Keratinocyte (primary cell): ENCODE data around the gene NT5DC3.

Experiments used
- EZH2 ChIP-seq: IDR thresholded peaks from one replicate; pipeline ENCODE4 v1.6.1; 2012; ENCODE audit warnings: inconsistent platforms, mild to moderate bottlenecking, low read length, moderate library complexity
- TF ChIP-seq, protein P1 (sequence below), 3 experiments: IDR thresholded peaks in 1 of 3; conservative IDR thresholded peaks in 1 of 3; optimal IDR thresholded peaks in 1 of 3; 2 replicates in 2 of 3; 3 replicates in 1 of 3; pipeline versions ENCODE3 to v1.5.1; 2011; ENCODE audit warnings: low read length in 3 of 3, mild to moderate bottlenecking in 3 of 3, moderate library complexity in 2 of 3, control low read depth in 1 of 3, inconsistent platforms in 1 of 3; ENCODE audit not compliant: insufficient read depth in 2 of 3; ENCODE audit errors: extremely low read depth in 1 of 3

DNA sequence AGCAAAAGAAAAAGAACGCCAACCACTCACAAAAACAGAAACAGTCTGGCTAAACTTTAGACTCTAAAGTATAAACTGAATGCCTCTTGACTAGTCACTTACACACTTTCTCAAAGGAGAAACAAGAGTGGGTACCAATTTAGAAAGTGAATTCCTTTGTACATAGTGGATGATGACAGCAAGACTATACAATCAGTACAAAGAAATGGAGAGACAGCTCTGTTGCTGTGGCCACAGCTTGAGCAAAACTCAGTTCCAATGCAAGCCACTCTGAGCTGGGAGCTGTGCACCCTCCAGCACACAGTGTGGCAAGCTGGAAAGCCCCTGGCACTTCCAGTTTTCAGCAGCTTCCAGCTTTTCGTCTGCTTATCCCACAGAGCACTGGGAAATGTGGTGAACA, 21.7 kb downstream of the NT5DC3 start:
- TF ChIP-seq, protein P1, sequence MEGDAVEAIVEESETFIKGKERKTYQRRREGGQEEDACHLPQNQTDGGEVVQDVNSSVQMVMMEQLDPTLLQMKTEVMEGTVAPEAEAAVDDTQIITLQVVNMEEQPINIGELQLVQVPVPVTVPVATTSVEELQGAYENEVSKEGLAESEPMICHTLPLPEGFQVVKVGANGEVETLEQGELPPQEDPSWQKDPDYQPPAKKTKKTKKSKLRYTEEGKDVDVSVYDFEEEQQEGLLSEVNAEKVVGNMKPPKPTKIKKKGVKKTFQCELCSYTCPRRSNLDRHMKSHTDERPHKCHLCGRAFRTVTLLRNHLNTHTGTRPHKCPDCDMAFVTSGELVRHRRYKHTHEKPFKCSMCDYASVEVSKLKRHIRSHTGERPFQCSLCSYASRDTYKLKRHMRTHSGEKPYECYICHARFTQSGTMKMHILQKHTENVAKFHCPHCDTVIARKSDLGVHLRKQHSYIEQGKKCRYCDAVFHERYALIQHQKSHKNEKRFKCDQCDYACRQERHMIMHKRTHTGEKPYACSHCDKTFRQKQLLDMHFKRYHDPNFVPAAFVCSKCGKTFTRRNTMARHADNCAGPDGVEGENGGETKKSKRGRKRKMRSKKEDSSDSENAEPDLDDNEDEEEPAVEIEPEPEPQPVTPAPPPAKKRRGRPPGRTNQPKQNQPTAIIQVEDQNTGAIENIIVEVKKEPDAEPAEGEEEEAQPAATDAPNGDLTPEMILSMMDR (optimal IDR thresholded peaks at IDR 0.05 in 1 of 3, IDR thresholded peaks at IDR 0.05 in 1 of 3, conservative IDR thresholded peaks at IDR 0.05 in 1 of 3; ENCODE audit: extremely low read depth in 1 of 3, insufficient read depth in 2 of 3, low read length in 3 of 3) = no peak
- TF ChIP-seq EZH2 = no peak
